HG03457 (cell line): ENCODE measurements around the gene DISC1.

Experiments used
- ATAC-seq: cut with Tn5 transposase; IDR thresholded peaks from one replicate; pipeline ENCODE4 v1.9.1; 2021; ENCODE audit warnings: moderate number of reproducible peaks; ENCODE audit not compliant: unreplicated experiment

The DISC1 gene

GRCh38 chr1:231694075-231694431 is 67.5 kb downstream of the DISC1 start:
- no peak for ATAC-seq

- no peak for ATAC-seq
Observed at GRCh38 chr1:231694465-231695077, 68.0 kb downstream of the DISC1 start.

- ATAC-seq = no peak
Observed at GRCh38 chr1:231695439-231696255, 69.1 kb downstream of the DISC1 start.

- ATAC-seq = no peak
Observed at GRCh38 chr1:231699784-231700183, 73.2 kb downstream of the DISC1 start.

GRCh38 chr1:231701306-231701705 is 74.7 kb downstream of the DISC1 start:
- ATAC-seq = no peak

- no peak for ATAC-seq
Observed at GRCh38 chr1:231702331-231702730, 75.7 kb downstream of the DISC1 start.

GRCh38 chr1:231702804-231703203 is 76.2 kb downstream of the DISC1 start:
- ATAC-seq = no peak

- no peak for ATAC-seq
Observed at GRCh38 chr1:231705806-231706760, 79.5 kb downstream of the DISC1 start.

- ATAC-seq = no peak
Observed at GRCh38 chr1:231706934-231707333, 80.3 kb downstream of the DISC1 start.

- no peak for ATAC-seq
Observed at GRCh38 chr1:231707407-231707806, 80.8 kb downstream of the DISC1 start.

GRCh38 chr1:231708394-231708793 is 81.8 kb downstream of the DISC1 start:
- ATAC-seq = no peak

GRCh38 chr1:231714440-231714839 is 87.8 kb downstream of the DISC1 start:
- no peak for ATAC-seq

- ATAC-seq = no peak
Observed at GRCh38 chr1:231715816-231716722, 89.5 kb downstream of the DISC1 start.

- ATAC-seq = no peak
Observed at GRCh38 chr1:231716879-231717278, 90.3 kb downstream of the DISC1 start.

GRCh38 chr1:231719485-231720183 is 93.0 kb downstream of the DISC1 start:
- no peak for ATAC-seq

GRCh38 chr1:231720652-231721325 is 94.2 kb downstream of the DISC1 start:
- ATAC-seq = no peak

GRCh38 chr1:231721436-231721835 is 94.8 kb downstream of the DISC1 start:
- no peak for ATAC-seq

GRCh38 chr1:231722356-231722755 is 95.8 kb downstream of the DISC1 start:
- ATAC-seq = no peak

- ATAC-seq = no peak
Observed at GRCh38 chr1:231723146-231723545, 96.6 kb downstream of the DISC1 start.
